ENCODE results near the gene RAD23A.
A peak's percentile ranks its signal among the peaks of the same experiment; 100 is the strongest.

Gene RAD23A

GRCh38 chr19:12937927-12938778, 7.5 kb upstream of the RAD23A start, which contains the start of gene CALR (continued):
- TF ChIP-seq PRDM2 (tag by site-specific recombination; IDR thresholded peaks at IDR 0.05; ENCODE audit: borderline replicate concordance), result no peak
- TF ChIP-seq ZNF521 (tag by site-specific recombination; IDR thresholded peaks at IDR 0.05), result no peak
- TF ChIP-seq ZNF600 (tag by site-specific recombination; IDR thresholded peaks at IDR 0.05), result peak; percentile 37
- TF ChIP-seq AEBP2 (tag by site-specific recombination; IDR thresholded peaks at IDR 0.05; ENCODE audit: borderline replicate concordance), result no peak
- TF ChIP-seq ZFHX2 (tag by site-specific recombination; conservative IDR thresholded peaks at IDR 0.05), result peak; percentile 95
- peak; percentile 37 for TF ChIP-seq ZNF843 (tag by site-specific recombination; IDR thresholded peaks at IDR 0.05)
- no peak for TF ChIP-seq ZNF311 (tag by site-specific recombination; IDR thresholded peaks at IDR 0.05; ENCODE audit: borderline replicate concordance)
- TF ChIP-seq ZNF639 (tag by site-specific recombination; IDR thresholded peaks at IDR 0.05), result no peak
- no peak for TF ChIP-seq ZNF548 (tag by site-specific recombination; IDR thresholded peaks at IDR 0.05)
- no peak for TF ChIP-seq SETDB1 (IDR thresholded peaks at IDR 0.05; ENCODE audit: insufficient read length, low read length)
- peak; percentile 69 for TF ChIP-seq PRDM10 (tag by site-specific recombination; IDR thresholded peaks at IDR 0.05)
- TF ChIP-seq ZNF624 (tag by site-specific recombination; IDR thresholded peaks at IDR 0.05), result no peak
- TF ChIP-seq ZNF596 (tag by site-specific recombination; IDR thresholded peaks at IDR 0.05), result no peak
- peak; percentile 85 for TF ChIP-seq GLIS2 (tag by site-specific recombination; IDR thresholded peaks at IDR 0.05)
- peak; percentile 64; the same call in 1 of the 2 replicates for TF ChIP-seq ZNF501 (tag by site-specific recombination; IDR thresholded peaks at IDR 0.05)
- no peak for TF ChIP-seq SCRT1 (tag by site-specific recombination; IDR thresholded peaks at IDR 0.05; ENCODE audit: borderline replicate concordance)
- TF ChIP-seq YY2 (tag by site-specific recombination; IDR thresholded peaks at IDR 0.05), result peak; percentile 83; the same call in 1 of the 2 replicates
- TF ChIP-seq GLI4 (tag by site-specific recombination; IDR thresholded peaks at IDR 0.05), result peak; percentile 91; the same call in 1 of the 2 replicates
- TF ChIP-seq ZNF777 (tag by site-specific recombination; IDR thresholded peaks at IDR 0.05; ENCODE audit: borderline replicate concordance), result no peak
- TF ChIP-seq ZFP3 (tag by site-specific recombination; IDR thresholded peaks at IDR 0.05; ENCODE audit: low read depth), result no peak
- no peak for TF ChIP-seq ZNF416 (tag by site-specific recombination; IDR thresholded peaks at IDR 0.05)
- peak; percentile 98 for TF ChIP-seq SP2 (tag by site-specific recombination; IDR thresholded peaks at IDR 0.05)
- TF ChIP-seq ZBTB49 (tag by site-specific recombination; IDR thresholded peaks at IDR 0.05; ENCODE audit: low read depth), result no peak

Data from HEK293 (cell line).